Heart left ventricle (tissue), 13 donors: Measurements from ENCODE around the gene DCHS2.

Experiments used
- POLR2A ChIP-seq, 2 donors: fragments of 450-650 bp; IDR thresholded peaks; one replicate each; pipeline ENCODE4 v1.6.1; 2017; ENCODE audit warnings: antibody characterized with exemption in 2 of 2, mild to moderate bottlenecking in 2 of 2, moderate library complexity in 2 of 2
- TF ChIP-seq, protein P1 (sequence below), 12 donors: fragments of 200-600 bp; sonication (generic) in 4 of 12; IDR thresholded peaks; one replicate each; pipeline versions ENCODE4 v1.5.0 to v1.8.0; 2018 to 2022; ENCODE audit warnings: antibody characterized with exemption in 12 of 12, mild to moderate bottlenecking in 5 of 12
- donor health status: ischemic (EF 13 %, LVEDD 7.1; RV severe dilation, severe dysfunction).
- donor health status: DM: no; HTN: yes; CAD: no.
- donor health status: DM: no; HTN: no; CAD: no.
- donor health status: ischemic (EF 25% LVEDD 6.9; RV normal size, moderate dysfunction).
- donor health status: ischemic (EF 25% LVEDD 5.7; RV mildly dilated, moderate dysfunction).
- donor health status: ischemic (EF 35%, LVEDD 5.7; RV mildly dilated, moderate dysfunction).
- donor health status: nonischemic (EF 11% LVEDD 7.7; RV severe dilation, severe dysfunction).
- donor health status: DM: yes; HTN: yes; CAD: no.
- donor health status: PGD.
- donor health status: ischemic (EF 29% LVEDD 5.4; RV normal size, mild dysfunction).
- donor health status: nonischemic (EF 23%, LVEDD 6.1; RV moderate dilation, normal function).

DNA sequence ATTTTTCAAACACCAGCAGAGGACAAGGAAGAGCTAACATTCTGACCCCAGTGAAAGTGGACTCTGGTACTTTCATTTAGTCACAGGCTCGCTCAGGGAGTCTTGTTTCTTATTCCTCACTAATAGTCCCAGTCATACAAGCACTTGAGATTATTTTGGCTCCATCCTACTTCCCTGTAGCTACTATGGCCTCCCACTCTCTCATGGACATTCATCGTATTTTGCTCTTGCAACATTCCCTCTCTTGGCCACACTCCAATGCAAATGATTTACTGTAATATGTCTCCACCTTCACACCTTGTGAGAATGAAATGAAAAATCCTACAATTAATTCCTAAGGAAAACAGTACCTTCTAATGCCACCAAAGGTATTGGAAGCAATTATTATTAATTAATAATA lies 37.3 kb upstream of the DCHS2 start:
- TF ChIP-seq, protein P1, sequence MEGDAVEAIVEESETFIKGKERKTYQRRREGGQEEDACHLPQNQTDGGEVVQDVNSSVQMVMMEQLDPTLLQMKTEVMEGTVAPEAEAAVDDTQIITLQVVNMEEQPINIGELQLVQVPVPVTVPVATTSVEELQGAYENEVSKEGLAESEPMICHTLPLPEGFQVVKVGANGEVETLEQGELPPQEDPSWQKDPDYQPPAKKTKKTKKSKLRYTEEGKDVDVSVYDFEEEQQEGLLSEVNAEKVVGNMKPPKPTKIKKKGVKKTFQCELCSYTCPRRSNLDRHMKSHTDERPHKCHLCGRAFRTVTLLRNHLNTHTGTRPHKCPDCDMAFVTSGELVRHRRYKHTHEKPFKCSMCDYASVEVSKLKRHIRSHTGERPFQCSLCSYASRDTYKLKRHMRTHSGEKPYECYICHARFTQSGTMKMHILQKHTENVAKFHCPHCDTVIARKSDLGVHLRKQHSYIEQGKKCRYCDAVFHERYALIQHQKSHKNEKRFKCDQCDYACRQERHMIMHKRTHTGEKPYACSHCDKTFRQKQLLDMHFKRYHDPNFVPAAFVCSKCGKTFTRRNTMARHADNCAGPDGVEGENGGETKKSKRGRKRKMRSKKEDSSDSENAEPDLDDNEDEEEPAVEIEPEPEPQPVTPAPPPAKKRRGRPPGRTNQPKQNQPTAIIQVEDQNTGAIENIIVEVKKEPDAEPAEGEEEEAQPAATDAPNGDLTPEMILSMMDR (IDR thresholded peaks at IDR 0.05): no peak
- no peak for TF ChIP-seq POLR2A (IDR thresholded peaks at IDR 0.05)
